ENCODE measurements around the gene NANOS2. TPM values are rescaled to one million over a fixed set of nuclear protein-coding genes. Genes with fewer than 3 reads are reported as not detected.
A peak's percentile ranks its signal among the peaks of the same experiment; 100 is the strongest.

Gene NANOS2
- total RNA-seq = not detected
- long read RNA-seq = 0 reads

DNA sequence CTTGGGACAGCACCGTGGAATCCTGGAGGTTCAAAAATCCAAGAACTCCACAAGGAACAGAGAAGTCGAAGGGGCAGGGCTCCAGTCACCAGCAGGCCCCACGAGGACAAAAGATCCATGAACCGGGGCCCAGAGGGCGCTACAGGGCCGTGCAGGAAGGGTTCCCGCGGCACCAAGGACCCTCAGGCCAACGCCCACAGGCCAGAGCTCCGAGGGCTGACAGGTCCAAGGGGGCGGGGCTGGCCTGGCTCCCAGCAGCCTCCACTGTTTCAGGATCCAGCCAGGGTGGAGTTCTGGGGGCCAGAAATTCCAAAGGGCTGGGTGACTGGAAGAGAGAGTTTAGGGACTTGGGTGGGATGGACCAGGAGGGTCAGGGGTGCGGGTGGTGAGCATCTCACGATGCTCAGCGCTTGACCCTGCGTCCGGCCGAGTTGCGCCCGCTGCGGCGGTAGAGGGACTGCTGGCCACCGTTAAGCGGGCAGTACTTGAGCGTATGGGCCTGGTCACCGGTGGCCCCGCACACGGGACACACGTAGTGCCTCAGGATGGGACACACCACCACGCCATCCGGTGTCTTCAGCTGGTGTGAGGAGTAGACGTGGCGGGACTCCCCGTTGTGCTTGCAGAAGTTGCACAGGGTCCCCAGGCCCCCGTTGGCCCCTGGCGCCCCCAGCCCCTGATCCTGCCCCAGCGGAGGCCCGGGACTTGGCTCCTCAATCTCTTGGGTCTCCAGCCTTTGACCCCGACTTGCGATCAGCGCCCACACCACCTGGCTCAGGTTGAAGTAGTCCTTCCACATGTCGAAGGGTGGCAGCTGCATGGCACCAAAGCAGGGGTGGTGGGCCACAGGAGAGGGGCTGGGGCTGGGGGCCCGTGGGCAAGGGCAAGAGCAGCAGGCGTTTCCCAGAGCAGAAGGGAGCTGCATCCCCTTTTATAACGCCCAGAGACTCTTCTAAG lies at the start of gene NANOS2:
Gene NANOS2, minus strand, starts transcription at position 905 of the 957 bp plus-strand sequence. Its CDS starts 85 bp downstream, at position 820.
- DNase-seq = no peak
- H3K9me3 ChIP-seq = no peaks in the 10 kb centered on the region
- H3K27ac ChIP-seq = no peak within 1 kb of the TSS
- H3K36me3 ChIP-seq = no peaks in the 10 kb centered on the region
- ATAC-seq = peak; percentile 43
- TF ChIP-seq, protein P1, sequence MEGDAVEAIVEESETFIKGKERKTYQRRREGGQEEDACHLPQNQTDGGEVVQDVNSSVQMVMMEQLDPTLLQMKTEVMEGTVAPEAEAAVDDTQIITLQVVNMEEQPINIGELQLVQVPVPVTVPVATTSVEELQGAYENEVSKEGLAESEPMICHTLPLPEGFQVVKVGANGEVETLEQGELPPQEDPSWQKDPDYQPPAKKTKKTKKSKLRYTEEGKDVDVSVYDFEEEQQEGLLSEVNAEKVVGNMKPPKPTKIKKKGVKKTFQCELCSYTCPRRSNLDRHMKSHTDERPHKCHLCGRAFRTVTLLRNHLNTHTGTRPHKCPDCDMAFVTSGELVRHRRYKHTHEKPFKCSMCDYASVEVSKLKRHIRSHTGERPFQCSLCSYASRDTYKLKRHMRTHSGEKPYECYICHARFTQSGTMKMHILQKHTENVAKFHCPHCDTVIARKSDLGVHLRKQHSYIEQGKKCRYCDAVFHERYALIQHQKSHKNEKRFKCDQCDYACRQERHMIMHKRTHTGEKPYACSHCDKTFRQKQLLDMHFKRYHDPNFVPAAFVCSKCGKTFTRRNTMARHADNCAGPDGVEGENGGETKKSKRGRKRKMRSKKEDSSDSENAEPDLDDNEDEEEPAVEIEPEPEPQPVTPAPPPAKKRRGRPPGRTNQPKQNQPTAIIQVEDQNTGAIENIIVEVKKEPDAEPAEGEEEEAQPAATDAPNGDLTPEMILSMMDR (IDR thresholded peaks at IDR 0.05) = no peak
- peaks cover 17% of the 10 kb centered on the region for H3K27me3 ChIP-seq
- intact Hi-C loops (cut with DNase I) = no loop called here
- no peaks in the 10 kb centered on the region for H3K4me1 ChIP-seq
- no peak within 1 kb of the TSS for H3K4me3 ChIP-seq

DNA sequence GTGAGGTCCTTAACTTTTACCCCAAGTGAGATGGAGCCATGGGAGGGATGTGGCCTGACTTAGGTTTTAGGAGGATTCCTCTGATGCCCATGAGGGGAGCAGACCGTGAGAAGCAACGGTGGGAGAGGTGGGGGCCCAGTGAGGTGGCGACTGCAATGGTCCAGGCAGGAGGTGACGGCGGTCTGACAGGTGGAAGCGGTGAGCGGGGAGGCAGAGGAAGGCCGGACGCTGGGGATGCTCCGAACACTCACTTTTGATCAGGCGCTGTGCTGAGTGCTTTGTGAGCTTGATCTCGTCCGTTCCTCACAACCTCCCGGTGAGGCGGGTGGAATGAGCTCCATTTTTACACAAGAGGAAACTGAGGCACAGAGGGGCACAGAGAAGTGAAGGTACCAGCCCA lies 47.4 kb upstream of the NANOS2 start:
- Histone ChIP-seq H3K27me3 (peaks cover 5% of the 10 kb centered on the region), H3K36me3 (no peaks in the 10 kb centered on the region), H3K4me3 (no peak overlapping the region), H3K9me3 (no peaks in the 10 kb centered on the region), H3K27ac (no peak overlapping the region), H3K4me1 (no peaks in the 10 kb centered on the region)
- ATAC-seq = no peak
- DNase-seq = no peak
- TF ChIP-seq, protein P1 (IDR thresholded peaks at IDR 0.05) = no peak
- intact Hi-C loops (cut with DNase I) = no loop called here

DNA sequence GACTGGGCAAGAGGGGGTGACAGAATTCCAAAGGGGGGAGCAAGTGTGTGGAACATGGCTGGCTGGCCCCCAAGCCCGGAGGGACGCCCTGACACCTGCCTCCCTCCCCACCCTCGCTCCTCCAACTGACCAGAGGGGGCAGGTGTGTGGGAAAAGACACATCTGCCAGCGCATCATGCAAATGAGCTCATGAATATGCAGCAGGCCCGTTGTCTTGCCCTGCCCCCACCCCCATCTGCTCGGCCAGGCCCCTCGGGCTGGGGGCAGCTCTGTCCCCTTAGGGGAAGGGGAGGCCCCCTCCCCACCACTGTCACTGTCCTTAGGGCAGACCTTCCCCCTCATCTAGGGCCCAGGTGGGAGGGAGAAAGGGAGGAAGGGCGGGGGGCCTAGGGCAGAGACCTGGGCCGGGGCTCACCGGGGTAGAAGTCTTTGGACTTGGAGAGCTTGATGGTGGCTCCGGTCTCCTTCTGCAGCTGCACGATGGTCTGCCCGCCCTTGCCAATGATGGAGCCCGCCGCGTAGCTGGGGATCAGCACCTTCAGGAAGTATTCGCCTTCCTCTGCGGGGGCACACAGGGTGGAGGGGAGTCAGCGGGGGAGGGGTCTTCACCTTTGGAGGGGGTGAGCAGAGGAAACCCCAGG lies 46.1 kb upstream of the NANOS2 start:
- peaks cover 10% of the 10 kb centered on the region for H3K27me3 ChIP-seq
- H3K4me1 ChIP-seq = no peaks in the 10 kb centered on the region
- no peak overlapping the region for H3K27ac ChIP-seq
- ATAC-seq = no peak
- H3K9me3 ChIP-seq = no peaks in the 10 kb centered on the region
- no peak overlapping the region for H3K4me3 ChIP-seq
- TF ChIP-seq, protein P1 (IDR thresholded peaks at IDR 0.05) = no peak
- no peaks in the 10 kb centered on the region for H3K36me3 ChIP-seq
- DNase-seq = no peak
- intact Hi-C loops (cut with DNase I) = no loop called here

DNA sequence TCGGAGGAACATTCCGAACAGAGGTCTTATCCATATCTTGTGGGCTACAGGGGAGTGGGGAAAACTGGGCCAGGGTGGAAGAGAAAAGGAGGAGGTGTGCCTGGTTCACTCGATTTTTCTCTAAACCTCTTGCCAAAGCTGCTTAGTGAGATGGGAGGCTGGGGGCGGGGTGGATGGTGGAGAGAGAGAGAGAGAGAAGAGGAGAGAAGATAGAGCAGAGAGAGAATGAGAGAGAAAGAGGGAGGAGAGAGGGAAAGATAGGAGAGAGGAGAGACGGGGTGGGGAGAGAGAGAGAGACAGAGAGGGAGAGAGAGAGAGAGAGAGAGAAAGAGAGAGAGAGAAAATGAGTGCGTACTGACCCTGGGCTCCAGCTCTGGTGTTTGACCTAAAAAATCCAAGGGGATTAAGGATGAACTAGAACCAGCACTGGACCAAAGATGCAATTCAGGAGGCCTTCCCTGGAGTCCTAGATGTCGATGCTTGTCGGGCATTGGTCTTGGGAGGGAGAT lies 45.0 kb upstream of the NANOS2 start:
- H3K9me3 ChIP-seq = no peaks in the 10 kb centered on the region
- H3K36me3 ChIP-seq = no peaks in the 10 kb centered on the region
- intact Hi-C loops (cut with DNase I) = no loop called here
- TF ChIP-seq, protein P1 (IDR thresholded peaks at IDR 0.05) = no peak
- no peak overlapping the region for H3K4me3 ChIP-seq
- ATAC-seq (no peak), DNase-seq (no peak)
- peaks cover 13% of the 10 kb centered on the region for H3K27me3 ChIP-seq
- H3K4me1 ChIP-seq = peaks cover 9% of the 10 kb centered on the region
- H3K27ac ChIP-seq = peak overlapping the region; percentile 19

DNA sequence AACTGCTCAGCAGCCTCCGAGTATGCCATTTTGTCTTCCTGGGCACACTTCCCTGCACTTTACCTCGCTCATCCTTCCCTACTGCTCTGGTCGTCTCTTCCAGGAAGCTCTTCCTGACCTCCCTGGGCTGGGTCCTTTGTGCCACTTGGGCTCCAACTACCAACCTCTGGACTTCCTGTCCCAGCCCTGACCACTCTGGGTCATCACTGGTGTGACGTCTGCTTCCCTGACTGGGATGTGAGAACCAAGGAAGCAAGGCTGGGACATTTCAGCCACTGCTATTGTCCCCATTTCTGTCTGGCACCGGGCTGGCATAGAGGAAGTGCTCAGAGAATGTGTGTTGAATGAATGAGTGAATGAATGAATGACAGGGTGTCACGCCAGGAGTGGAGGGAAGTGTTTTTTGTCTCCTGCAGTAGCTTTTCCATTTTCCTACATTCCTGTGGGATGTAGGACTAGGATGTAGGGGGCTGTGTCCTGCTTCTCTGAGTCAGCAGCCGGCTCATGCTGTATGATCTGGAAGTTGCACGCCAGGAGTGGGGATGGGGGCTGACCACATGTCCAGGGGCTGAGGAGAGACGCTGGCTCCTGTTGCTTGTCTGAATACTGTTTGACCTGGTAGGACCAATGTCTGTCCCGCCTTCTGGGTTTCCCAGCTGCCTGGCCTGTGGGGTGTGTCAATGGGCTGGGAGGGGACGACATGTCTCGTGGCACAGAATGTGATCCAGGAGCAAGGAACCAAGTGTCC lies 44.4 kb upstream of the NANOS2 start:
- Histone ChIP-seq H3K27ac (peak overlapping the region; percentile 19), H3K27me3 (peaks cover 15% of the 10 kb centered on the region), H3K4me3 (no peak overlapping the region), H3K9me3 (no peaks in the 10 kb centered on the region), H3K4me1 (peaks cover 9% of the 10 kb centered on the region), H3K36me3 (no peaks in the 10 kb centered on the region)
- DNase-seq = no peak
- ATAC-seq = peak; percentile 8
- TF ChIP-seq, protein P1 (IDR thresholded peaks at IDR 0.05) = no peak
- intact Hi-C loops (cut with DNase I) = no loop called here

Data from upper lobe of right lung (tissue), 1 donor.